SK-N-SH treated with all-trans-retinoic acid at 6 μM for 48 hours (cell line): ENCODE results near the gene TPH1.

Source experiments
- ATAC-seq: fragments of 200-7000 bp; cut with Tn5 transposase; 3 replicates; pipeline ENCODE4 v1.9.1; 2020; ENCODE audit warnings: mild to moderate bottlenecking, moderate library complexity
- ARNTL ChIP-seq: fragments of 450-650 bp; formaldehyde crosslinking; IDR thresholded peaks from 2 replicates; pipeline ENCODE4 v1.5.0; 2020; ENCODE audit warnings: low read depth, mild to moderate bottlenecking, moderate library complexity, borderline replicate concordance
- BACH2 ChIP-seq: fragments of 250-450 bp; sonication (Bioruptor Pico); IDR thresholded peaks from 2 replicates; pipeline ENCODE4 v1.9.0; 2021; ENCODE audit warnings: mild to moderate bottlenecking, borderline replicate concordance
- CREB5 ChIP-seq: fragments of 250-450 bp; sonication (Bioruptor Pico); IDR thresholded peaks from 2 replicates; pipeline ENCODE4 v1.5.1; 2020; ENCODE audit warnings: low read depth, mild to moderate bottlenecking, moderate library complexity
- CSDC2 ChIP-seq: fragments of 250-450 bp; sonication (Bioruptor Pico); IDR thresholded peaks from 2 replicates; pipeline ENCODE4 v1.5.0; 2020; ENCODE audit warnings: mild to moderate bottlenecking, moderate library complexity
- ESRRG ChIP-seq: fragments of 250-450 bp; sonication (Bioruptor Pico); IDR thresholded peaks from 2 replicates; pipeline ENCODE4 v1.6.1; 2021; ENCODE audit warnings: mild to moderate bottlenecking
- ISL1 ChIP-seq: fragments of 250-450 bp; sonication (Bioruptor Pico); IDR thresholded peaks from 2 replicates; pipeline ENCODE4 v2.1.2; 2022; ENCODE audit warnings: mild to moderate bottlenecking, moderate library complexity
- PATZ1 ChIP-seq: fragments of 250-450 bp; sonication (Bioruptor Pico); IDR thresholded peaks from 2 replicates; pipeline ENCODE4 v1.8.0; 2020; ENCODE audit warnings: mild to moderate bottlenecking, moderate library complexity, borderline replicate concordance
- POU6F1 ChIP-seq: fragments of 250-450 bp; sonication (Bioruptor Pico); IDR thresholded peaks from 2 replicates; pipeline ENCODE4 v1.8.0; 2021; ENCODE audit warnings: low read depth, mild to moderate bottlenecking, moderate library complexity, borderline replicate concordance
- PPARA ChIP-seq: fragments of 250-450 bp; sonication (Bioruptor Pico); IDR thresholded peaks from 2 replicates; pipeline ENCODE4 v1.5.0; 2020; ENCODE audit warnings: mild to moderate bottlenecking, borderline replicate concordance
- RARB ChIP-seq: fragments of 250-450 bp; sonication (Bioruptor Pico); IDR thresholded peaks from 2 replicates; pipeline ENCODE4 v1.8.0; 2021; ENCODE audit warnings: mild to moderate bottlenecking, moderate library complexity
- SNAI2 ChIP-seq: fragments of 250-450 bp; sonication (Bioruptor Pico); IDR thresholded peaks from 2 replicates; pipeline ENCODE4 v1.5.0; 2020; ENCODE audit warnings: mild to moderate bottlenecking, moderate library complexity
- TCF4 ChIP-seq: fragments of 250-450 bp; sonication (Bioruptor Pico); IDR thresholded peaks from 2 replicates; pipeline ENCODE4 v1.8.0; 2021; ENCODE audit warnings: mild to moderate bottlenecking, moderate library complexity, borderline replicate concordance
- TOX ChIP-seq: fragments of 250-450 bp; sonication (Bioruptor Pico); IDR thresholded peaks from 2 replicates; pipeline ENCODE4 v1.8.0; 2021; ENCODE audit warnings: mild to moderate bottlenecking, moderate library complexity, borderline replicate concordance
- ZC3H10 ChIP-seq: fragments of 250-450 bp; sonication (Bioruptor Pico); IDR thresholded peaks from 2 replicates; pipeline ENCODE4 v1.5.1; 2021; ENCODE audit warnings: mild to moderate bottlenecking, moderate library complexity
- ZFP30 ChIP-seq: fragments of 450-650 bp; formaldehyde crosslinking; IDR thresholded peaks from 2 replicates; pipeline ENCODE4 v1.5.0; 2022; ENCODE audit warnings: mild to moderate bottlenecking, moderate library complexity
- ZNF565 ChIP-seq: fragments of 450-650 bp; formaldehyde crosslinking; conservative IDR thresholded peaks from 2 replicates; pipeline ENCODE4 v1.5.0; 2020; ENCODE audit warnings: low read depth, mild to moderate bottlenecking, moderate library complexity
- ZNF70 ChIP-seq: fragments of 450-650 bp; formaldehyde crosslinking; IDR thresholded peaks from 2 replicates; pipeline ENCODE4 v1.5.0; 2020; ENCODE audit warnings: mild to moderate bottlenecking, moderate library complexity
- ZNF8 ChIP-seq: fragments of 450-650 bp; formaldehyde crosslinking; IDR thresholded peaks from 2 replicates; pipeline ENCODE4 v1.5.0; 2020; ENCODE audit warnings: mild to moderate bottlenecking, moderate library complexity
- TF ChIP-seq, protein P1 (sequence below): fragments of 250-450 bp; sonication (Bioruptor Pico); IDR thresholded peaks from 2 replicates; pipeline ENCODE4 v1.5.1; 2021; ENCODE audit warnings: mild to moderate bottlenecking, moderate library complexity
- TF ChIP-seq, protein P2 (sequence below): fragments of 250-450 bp; sonication (Bioruptor Pico); IDR thresholded peaks from 2 replicates; pipeline ENCODE4 v1.5.0; 2020; ENCODE audit warnings: mild to moderate bottlenecking, moderate library complexity

Gene TPH1

DNA sequence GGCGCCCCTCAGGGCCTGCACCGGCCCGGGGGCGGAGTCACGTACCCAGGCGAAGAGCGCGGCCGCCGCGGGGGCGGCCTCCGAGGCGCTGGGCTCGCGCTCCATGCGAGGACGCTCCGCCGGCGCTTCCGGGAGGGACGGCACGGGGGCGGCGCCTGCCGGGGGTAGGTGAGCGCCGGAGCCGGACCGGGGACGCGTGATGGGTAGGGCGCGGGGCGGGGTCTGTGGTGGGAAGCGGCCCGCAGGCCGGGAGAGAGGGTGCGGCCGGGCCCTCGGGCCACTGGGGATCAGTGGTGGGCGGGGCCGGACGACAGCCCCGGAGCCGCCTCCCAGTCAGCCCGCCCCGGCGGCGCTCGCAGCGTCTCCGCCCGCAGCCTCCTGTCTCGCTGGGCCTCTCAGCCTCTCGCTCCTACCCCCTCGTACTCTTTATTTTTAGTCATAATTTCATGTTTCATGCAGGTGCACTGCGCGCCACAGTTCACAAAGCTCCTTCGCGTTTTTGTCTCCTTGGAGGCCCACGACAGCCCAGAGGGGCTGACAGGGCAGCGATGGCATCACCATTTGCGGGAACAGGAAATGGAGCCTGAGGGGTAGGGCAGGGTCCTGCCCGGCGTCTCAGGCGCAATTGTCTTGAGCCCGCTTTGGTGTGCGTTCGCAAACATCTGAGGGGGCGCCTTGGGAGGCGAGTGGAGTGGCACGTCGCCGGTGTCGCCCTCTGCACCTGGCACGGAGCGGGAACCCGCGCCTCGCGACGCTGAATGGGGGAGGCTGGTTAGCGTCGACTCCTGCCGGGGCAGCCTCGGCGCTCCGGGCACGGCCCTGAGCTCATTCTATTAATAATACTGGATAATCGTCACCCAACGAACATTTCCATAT lies 32.9 kb downstream of the TPH1 start, which contains the start of gene SERGEF:
SERGEF (minus strand) TSS at position 142 of the 876 bp plus-strand sequence; CDS start at position 105, 37 bp downstream.
- TF ChIP-seq ZNF565 (CRISPR knock-in tag) (no peak), TOX (no peak), ZFP30 (CRISPR knock-in tag) (no peak), ZC3H10 (CRISPR knock-in tag) (no peak), ZNF8 (CRISPR knock-in tag) (no peak), PPARA (CRISPR knock-in tag) (no peak), ESRRG (CRISPR knock-in tag) (no peak)
- TF ChIP-seq, all 23 proteins: peak for 0
- ATAC-seq = peak; percentile 94

DNA sequence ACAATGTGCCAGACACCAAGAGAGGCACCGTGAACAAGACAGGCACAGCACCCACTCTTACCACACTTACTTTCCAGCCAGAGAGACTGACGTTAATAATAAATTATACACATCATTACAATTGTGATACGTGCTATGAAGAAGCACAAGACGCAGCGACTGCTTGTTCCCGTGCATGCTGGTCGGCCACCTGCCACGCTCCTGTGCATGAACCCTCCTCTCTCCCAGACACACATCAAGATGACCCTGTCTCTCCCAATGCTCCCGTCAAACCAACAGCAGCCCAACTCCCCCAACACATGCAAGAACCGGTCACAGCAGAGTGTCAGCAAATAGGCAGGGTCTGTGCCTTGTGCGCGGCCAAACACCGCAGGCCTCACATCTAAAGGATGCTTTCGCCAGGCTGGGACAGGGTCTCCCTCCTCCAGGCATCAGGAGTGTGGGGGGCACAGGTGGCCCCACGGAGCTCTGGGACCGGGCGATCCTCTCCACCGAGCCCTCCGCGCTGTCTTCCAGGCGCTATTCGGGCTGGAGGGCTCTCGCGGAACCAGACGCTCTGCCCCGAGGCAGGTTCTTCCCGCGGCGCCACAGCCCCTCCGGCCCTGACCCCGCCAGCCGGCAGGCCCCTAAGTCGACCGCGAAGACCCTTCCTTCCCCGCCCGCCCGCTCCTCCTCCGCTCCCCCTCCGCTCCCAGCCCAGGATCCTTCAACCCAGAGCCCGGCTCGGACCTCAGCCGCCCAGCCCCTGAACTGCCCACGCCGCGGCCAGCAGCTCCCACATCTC lies 33.8 kb downstream of the TPH1 start:
- TF ChIP-seq ARNTL (CRISPR knock-in tag) = no peak
- no peak for TF ChIP-seq SNAI2
- TF ChIP-seq, all 23 proteins: peak for 0
- ATAC-seq = peak; percentile 33

DNA sequence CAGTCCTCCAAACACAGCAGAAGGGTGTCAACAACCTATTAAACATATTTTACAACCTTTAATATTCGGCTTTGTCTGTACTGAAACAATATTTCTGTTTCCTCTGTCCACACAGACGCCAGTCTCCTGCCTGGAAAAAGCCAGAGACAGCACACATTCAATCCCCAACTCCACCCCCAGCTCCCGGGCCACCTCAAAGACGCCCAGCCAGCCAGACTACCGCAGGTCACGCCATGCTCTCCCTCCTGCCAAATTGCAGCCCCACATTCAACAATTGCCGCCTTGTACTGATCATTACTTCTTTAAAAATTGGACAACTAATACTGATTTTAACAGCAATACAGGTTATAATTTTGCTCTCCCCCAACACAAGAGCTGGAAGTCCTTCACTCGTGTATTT lies 34.4 kb downstream of the TPH1 start:
- ATAC-seq = no peak
- TF ChIP-seq, protein P1, sequence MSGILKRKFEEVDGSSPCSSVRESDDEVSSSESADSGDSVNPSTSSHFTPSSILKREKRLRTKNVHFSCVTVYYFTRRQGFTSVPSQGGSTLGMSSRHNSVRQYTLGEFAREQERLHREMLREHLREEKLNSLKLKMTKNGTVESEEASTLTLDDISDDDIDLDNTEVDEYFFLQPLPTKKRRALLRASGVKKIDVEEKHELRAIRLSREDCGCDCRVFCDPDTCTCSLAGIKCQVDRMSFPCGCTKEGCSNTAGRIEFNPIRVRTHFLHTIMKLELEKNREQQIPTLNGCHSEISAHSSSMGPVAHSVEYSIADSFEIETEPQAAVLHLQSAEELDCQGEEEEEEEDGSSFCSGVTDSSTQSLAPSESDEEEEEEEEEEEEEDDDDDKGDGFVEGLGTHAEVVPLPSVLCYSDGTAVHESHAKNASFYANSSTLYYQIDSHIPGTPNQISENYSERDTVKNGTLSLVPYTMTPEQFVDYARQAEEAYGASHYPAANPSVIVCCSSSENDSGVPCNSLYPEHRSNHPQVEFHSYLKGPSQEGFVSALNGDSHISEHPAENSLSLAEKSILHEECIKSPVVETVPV (CRISPR knock-in tag) = no peak
- TF ChIP-seq TOX = no peak
- no peak for TF ChIP-seq PATZ1 (CRISPR knock-in tag)
- no peak for TF ChIP-seq TCF4 (CRISPR knock-in tag)
- TF ChIP-seq POU6F1 = no peak
- TF ChIP-seq CSDC2 (CRISPR knock-in tag) = no peak
- TF ChIP-seq ISL1 (CRISPR knock-in tag) = no peak
- TF ChIP-seq CREB5 (CRISPR knock-in tag) = no peak
- TF ChIP-seq SNAI2 = no peak
- no peak for TF ChIP-seq RARB (CRISPR knock-in tag)
- TF ChIP-seq BACH2 (CRISPR knock-in tag) = no peak
- TF ChIP-seq ZNF565 (CRISPR knock-in tag) = no peak
- TF ChIP-seq ZNF70 = no peak
- TF ChIP-seq ESRRG (CRISPR knock-in tag) = no peak
- no peak for TF ChIP-seq ZC3H10 (CRISPR knock-in tag)
- TF ChIP-seq ZFP30 (CRISPR knock-in tag) = no peak
- TF ChIP-seq, all 23 proteins: peak for 0

DNA sequence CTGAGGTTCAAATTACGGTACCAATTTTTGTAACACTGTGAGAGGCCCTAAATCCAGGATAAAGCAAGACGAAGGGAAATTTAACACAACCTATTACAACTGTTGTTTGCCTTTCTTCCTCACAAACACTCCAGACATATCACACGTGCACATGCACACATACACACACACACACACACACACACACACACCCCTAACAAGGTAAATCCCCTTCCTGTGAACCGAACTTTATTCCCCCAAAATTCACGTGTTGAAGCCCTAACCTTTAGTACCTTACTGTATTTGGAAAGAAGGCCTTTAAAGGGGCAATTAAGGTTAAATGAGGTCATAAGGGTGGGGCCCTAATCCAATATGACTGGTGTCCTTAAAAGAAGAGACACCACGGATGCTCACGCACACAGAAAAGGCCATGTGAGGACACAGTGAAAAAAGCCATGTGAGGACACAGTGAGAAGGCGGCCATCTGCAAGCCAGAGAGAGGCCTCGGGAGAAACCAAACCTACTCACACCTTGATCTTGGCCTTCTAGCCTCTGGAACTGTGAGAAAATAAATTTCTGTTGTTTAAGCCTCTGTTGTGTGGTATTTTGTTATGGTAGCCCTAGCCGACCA lies 35.0 kb downstream of the TPH1 start:
- no peak for ATAC-seq
- no peak for TF ChIP-seq CREB5 (CRISPR knock-in tag)
- no peak for TF ChIP-seq ZNF70
- no peak for TF ChIP-seq CSDC2 (CRISPR knock-in tag)
- TF ChIP-seq, protein P2, sequence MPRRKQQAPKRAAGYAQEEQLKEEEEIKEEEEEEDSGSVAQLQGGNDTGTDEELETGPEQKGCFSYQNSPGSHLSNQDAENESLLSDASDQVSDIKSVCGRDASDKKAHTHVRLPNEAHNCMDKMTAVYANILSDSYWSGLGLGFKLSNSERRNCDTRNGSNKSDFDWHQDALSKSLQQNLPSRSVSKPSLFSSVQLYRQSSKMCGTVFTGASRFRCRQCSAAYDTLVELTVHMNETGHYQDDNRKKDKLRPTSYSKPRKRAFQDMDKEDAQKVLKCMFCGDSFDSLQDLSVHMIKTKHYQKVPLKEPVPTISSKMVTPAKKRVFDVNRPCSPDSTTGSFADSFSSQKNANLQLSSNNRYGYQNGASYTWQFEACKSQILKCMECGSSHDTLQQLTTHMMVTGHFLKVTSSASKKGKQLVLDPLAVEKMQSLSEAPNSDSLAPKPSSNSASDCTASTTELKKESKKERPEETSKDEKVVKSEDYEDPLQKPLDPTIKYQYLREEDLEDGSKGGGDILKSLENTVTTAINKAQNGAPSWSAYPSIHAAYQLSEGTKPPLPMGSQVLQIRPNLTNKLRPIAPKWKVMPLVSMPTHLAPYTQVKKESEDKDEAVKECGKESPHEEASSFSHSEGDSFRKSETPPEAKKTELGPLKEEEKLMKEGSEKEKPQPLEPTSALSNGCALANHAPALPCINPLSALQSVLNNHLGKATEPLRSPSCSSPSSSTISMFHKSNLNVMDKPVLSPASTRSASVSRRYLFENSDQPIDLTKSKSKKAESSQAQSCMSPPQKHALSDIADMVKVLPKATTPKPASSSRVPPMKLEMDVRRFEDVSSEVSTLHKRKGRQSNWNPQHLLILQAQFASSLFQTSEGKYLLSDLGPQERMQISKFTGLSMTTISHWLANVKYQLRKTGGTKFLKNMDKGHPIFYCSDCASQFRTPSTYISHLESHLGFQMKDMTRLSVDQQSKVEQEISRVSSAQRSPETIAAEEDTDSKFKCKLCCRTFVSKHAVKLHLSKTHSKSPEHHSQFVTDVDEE (CRISPR knock-in tag) = no peak
- no peak for TF ChIP-seq ISL1 (CRISPR knock-in tag)
- no peak for TF ChIP-seq ZNF8 (CRISPR knock-in tag)
- TF ChIP-seq ZFP30 (CRISPR knock-in tag) = no peak
- TF ChIP-seq ARNTL (CRISPR knock-in tag) = no peak
- TF ChIP-seq ZC3H10 (CRISPR knock-in tag) = no peak
- TF ChIP-seq TCF4 (CRISPR knock-in tag) = no peak
- TF ChIP-seq SNAI2 = no peak
